Measurements from ENCODE around the gene MINK1. TPM values are rescaled to one million over a fixed set of nuclear protein-coding genes. Genes with fewer than 3 reads are reported as not detected.

MINK1 gene
- total and polyA plus RNA-seq, 2 donors from 2014 or later = 21.2 to 118 TPM

DNA sequence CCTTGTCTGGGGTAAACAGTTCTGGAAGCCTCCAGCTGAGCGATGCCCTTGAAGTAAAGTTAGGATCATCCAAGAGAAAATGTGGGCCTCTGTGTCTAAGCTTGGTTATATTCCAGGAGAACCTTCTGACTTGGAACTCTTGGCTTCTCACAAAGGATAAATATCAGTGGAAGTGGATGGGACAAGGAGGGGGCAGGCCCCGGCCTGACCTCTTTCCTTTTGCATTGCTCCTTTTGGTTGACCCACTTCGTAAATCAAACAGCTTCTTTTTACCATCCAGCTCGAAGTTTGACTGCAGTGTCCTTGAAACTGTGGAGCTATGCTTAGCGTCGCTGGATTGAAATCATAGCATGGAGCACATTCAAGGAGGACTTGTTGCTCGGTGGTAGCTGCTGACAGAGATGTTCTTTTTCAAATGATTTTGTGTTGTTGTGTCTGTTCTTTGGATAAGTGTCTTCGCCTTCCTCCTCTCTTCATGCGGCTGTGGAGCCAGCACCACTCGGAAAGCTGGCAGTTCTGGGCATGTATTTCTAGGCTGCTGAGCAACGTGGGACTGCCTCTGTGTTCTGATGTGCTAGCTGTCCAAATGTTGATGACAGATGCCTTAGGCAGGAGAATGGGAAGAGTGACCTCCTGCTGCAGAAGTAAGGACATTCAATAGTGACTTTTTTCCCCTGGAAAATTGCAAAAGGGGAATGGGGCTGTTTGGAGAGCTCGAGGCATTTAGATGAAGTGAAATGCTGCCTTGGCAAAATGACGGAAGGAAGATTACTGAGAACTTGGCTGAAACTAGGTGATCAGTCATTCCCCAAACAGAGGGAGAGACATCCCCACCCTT, 4.5 kb downstream of the MINK1 start:
- no peak for FAIRE-seq
- intact Hi-C loops (cut with DNase I) = no loop called here
- peaks cover 3 to 34% (median 7%) of the 10 kb centered on the region in 3 donors for H3K4me1 ChIP-seq (ENCODE audit: control insufficient read depth in 2 of 3, insufficient read depth in 2 of 3, low read depth in 1 of 3, low read length in 3 of 3)

GRCh38 chr17:4838309-4838785, 5.2 kb downstream of the MINK1 start:
- H3K27me3 ChIP-seq (ENCODE audit: control insufficient read depth, insufficient read depth, low read length) = no peaks in the 10 kb centered on the region
- H3K9ac ChIP-seq (ENCODE audit: low read length in 3 of 3) = no peak overlapping the region
- no peak overlapping the region for H3K4me3 ChIP-seq (ENCODE audit: low read length in 3 of 3)
- TF ChIP-seq, protein P1, sequence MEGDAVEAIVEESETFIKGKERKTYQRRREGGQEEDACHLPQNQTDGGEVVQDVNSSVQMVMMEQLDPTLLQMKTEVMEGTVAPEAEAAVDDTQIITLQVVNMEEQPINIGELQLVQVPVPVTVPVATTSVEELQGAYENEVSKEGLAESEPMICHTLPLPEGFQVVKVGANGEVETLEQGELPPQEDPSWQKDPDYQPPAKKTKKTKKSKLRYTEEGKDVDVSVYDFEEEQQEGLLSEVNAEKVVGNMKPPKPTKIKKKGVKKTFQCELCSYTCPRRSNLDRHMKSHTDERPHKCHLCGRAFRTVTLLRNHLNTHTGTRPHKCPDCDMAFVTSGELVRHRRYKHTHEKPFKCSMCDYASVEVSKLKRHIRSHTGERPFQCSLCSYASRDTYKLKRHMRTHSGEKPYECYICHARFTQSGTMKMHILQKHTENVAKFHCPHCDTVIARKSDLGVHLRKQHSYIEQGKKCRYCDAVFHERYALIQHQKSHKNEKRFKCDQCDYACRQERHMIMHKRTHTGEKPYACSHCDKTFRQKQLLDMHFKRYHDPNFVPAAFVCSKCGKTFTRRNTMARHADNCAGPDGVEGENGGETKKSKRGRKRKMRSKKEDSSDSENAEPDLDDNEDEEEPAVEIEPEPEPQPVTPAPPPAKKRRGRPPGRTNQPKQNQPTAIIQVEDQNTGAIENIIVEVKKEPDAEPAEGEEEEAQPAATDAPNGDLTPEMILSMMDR (IDR thresholded peaks at IDR 0.05; ENCODE audit: borderline replicate concordance, extremely low read depth, insufficient read depth) = no peak
- H3K36me3 ChIP-seq (ENCODE audit: control insufficient read depth in 2 of 3, insufficient read depth in 3 of 3, low read length in 3 of 3) = no peaks in the 10 kb centered on the region
- H3K9me3 ChIP-seq (ENCODE audit: control insufficient read depth in 2 of 3, insufficient read depth in 1 of 3, low read length in 3 of 3) = no peaks in the 10 kb centered on the region
- intact Hi-C loops (cut with DNase I) = no loop called here
- FAIRE-seq (no peak), DNase-seq (no peak)
- no peak overlapping the region for H3K27ac ChIP-seq (ENCODE audit: low read depth in 2 of 2, low read length in 2 of 2)
- H3K4me1 ChIP-seq (ENCODE audit: control insufficient read depth in 2 of 3, insufficient read depth in 2 of 3, low read depth in 1 of 3, low read length in 3 of 3) = peaks cover 3 to 34% (median 7%) of the 10 kb centered on the region in 3 donors

More for the DNA sequence above, 4.5 kb downstream of the MINK1 start:
- H3K4me3 ChIP-seq (ENCODE audit: low read length in 3 of 3) = no peak overlapping the region
- no peak overlapping the region for H3K9ac ChIP-seq (ENCODE audit: low read length in 3 of 3)
- H3K36me3 ChIP-seq (ENCODE audit: control insufficient read depth in 2 of 3, insufficient read depth in 3 of 3, low read length in 3 of 3) = no peaks in the 10 kb centered on the region
- H3K27ac ChIP-seq (ENCODE audit: low read depth in 2 of 2, low read length in 2 of 2) = no peak overlapping the region
- no peaks in the 10 kb centered on the region for H3K27me3 ChIP-seq (ENCODE audit: control insufficient read depth, insufficient read depth, low read length)
- DNase-seq = peak in 1 of 5 donors; percentile 20
- TF ChIP-seq, protein P1 (IDR thresholded peaks at IDR 0.05; ENCODE audit: borderline replicate concordance, extremely low read depth, insufficient read depth) = no peak
- no peaks in the 10 kb centered on the region for H3K9me3 ChIP-seq (ENCODE audit: control insufficient read depth in 2 of 3, insufficient read depth in 1 of 3, low read length in 3 of 3)

- Histone ChIP-seq H3K36me3 (ENCODE audit: control insufficient read depth in 2 of 3, insufficient read depth in 3 of 3, low read length in 3 of 3) (no peaks in the 10 kb centered on the region), H3K4me3 (ENCODE audit: low read length in 3 of 3) (no peak overlapping the region), H3K27ac (ENCODE audit: low read depth in 2 of 2, low read length in 2 of 2) (no peak overlapping the region), H3K9me3 (ENCODE audit: control insufficient read depth in 2 of 3, insufficient read depth in 1 of 3, low read length in 3 of 3) (no peaks in the 10 kb centered on the region), H3K4me1 (ENCODE audit: control insufficient read depth in 2 of 3, insufficient read depth in 2 of 3, low read depth in 1 of 3, low read length in 3 of 3) (peaks cover 3 to 29% (median 7%) of the 10 kb centered on the region in 3 donors), H3K27me3 (ENCODE audit: control insufficient read depth, insufficient read depth, low read length) (no peaks in the 10 kb centered on the region), H3K9ac (ENCODE audit: low read length in 3 of 3) (no peak overlapping the region)
- no peak for FAIRE-seq
- TF ChIP-seq, protein P1 (IDR thresholded peaks at IDR 0.05; ENCODE audit: borderline replicate concordance, extremely low read depth, insufficient read depth) = no peak
- intact Hi-C loops (cut with DNase I) = no loop called here
- DNase-seq = no peak
Observed at GRCh38 chr17:4839221-4839620, 6.1 kb downstream of the MINK1 start.
